ENCODE results near the gene UAP1. TPM values are rescaled to one million over a fixed set of nuclear protein-coding genes. Genes with fewer than 3 reads are reported as not detected.
A peak's percentile ranks its signal among the peaks of the same experiment; 100 is the strongest.
"Not testable (repeated sequence)": the region's sequence is repeated elsewhere in the genome, so short reads cannot be mapped to it uniquely, and the experiment has no call there.

Gene UAP1
- total RNA-seq, 2 donors from 2014 or later = 30.8 to 31.5 TPM

DNA sequence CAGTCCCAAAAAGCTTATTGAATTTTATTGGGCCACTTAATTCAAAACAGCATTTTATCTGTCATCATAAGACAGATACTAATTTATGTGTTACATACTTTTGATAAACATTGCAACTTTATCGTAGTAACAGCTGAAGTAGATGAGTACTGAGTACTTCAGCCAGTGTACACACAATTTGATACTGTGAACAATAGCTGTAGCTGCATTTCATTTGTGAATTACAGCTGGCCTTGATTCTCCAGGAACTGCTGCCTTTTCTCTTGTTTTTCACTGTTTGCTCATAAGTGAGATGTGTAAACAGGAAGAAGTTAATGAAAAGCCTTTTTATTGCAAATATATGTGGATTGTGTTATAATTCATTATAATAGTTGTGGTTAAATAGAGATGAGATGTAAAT lies 10.2 kb downstream of the UAP1 start:
- Mint-ChIP-seq H3K4me3 (no peak overlapping the region), H3K36me3 (ENCODE audit: low read depth) (peaks cover 6% of the 10 kb centered on the region), H3K27me3 (no peaks in the 10 kb centered on the region), H3K27ac (peak overlapping the region; percentile 29), H3K4me1 (peaks cover 9% of the 10 kb centered on the region)
- no peak for DNase-seq
- no peak for ATAC-seq
- H3K9me3 ChIP-seq (ENCODE audit: control insufficient read depth, low read length, poor library complexity, severe bottlenecking) = no peaks in the 10 kb centered on the region

DNA sequence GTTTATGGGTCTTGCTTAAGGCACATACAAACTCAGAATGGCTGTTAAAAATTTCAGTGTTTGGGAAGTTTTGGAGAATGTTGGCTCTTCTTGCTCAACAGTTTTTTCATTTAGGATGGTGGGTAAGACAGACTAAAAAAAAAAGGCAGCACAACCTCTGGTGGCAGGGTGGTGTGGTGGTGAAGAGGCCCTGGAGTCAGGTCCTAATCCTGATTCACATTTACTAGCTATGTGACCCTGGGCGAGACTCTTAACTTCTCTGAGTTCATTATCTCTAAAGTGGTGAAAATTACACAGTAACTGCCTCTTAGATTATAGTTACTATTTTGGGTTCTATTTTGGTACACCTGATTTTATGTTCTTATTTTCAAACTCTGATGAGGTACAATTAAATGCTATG lies 11.6 kb downstream of the UAP1 start:
- Mint-ChIP-seq H3K27ac (no peak overlapping the region), H3K27me3 (no peaks in the 10 kb centered on the region), H3K4me1 (peaks cover 5% of the 10 kb centered on the region), H3K36me3 (ENCODE audit: low read depth) (peaks cover 6% of the 10 kb centered on the region), H3K4me3 (no peak overlapping the region)
- DNase-seq (no peak), ATAC-seq (no peak)
- H3K9me3 ChIP-seq (ENCODE audit: control insufficient read depth, low read length, poor library complexity, severe bottlenecking) = no peaks in the 10 kb centered on the region

DNA sequence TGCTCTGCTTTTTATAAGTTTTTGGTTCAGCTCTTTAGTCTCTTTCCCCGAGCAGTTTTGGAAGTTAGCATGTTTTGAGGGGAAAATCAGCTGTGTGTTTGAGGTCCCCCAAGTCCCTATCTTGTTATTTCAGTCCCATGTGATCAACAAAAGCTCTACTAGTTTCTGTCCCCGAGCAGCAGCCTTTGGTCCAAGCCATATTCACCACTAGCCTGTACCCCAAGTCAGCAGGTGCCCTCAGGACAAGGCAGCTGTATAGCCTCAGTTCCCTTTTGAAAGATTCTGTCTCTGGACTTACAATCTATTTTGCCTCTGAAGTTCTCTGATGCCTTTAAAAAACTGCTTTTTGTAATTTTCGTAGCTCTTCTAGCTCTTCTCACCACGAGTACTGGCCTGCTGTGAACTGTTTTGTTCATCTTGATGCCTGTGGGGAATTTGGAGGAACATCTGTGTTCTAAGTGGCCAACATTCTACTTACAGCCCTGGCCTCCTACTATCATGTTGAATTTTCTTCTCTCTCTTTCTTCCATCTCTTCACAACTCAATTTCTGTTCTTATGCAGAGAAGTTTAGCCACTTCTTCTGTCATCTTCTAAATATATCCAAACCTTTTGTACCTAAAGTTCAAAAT lies 16.7 kb downstream of the UAP1 start:
- peaks cover 7% of the 10 kb centered on the region for H3K36me3 Mint-ChIP-seq (ENCODE audit: low read depth)
- DNase-seq = no peak
- ATAC-seq = no peak
- H3K9me3 ChIP-seq (ENCODE audit: control insufficient read depth, low read length, poor library complexity, severe bottlenecking) = no peaks in the 10 kb centered on the region
- H3K4me3 Mint-ChIP-seq = no peak overlapping the region
- H3K4me1 Mint-ChIP-seq = peaks cover 2% of the 10 kb centered on the region
- H3K27me3 Mint-ChIP-seq = no peaks in the 10 kb centered on the region
- no peak overlapping the region for H3K27ac Mint-ChIP-seq

GRCh38 chr1:162578936-162579335 lies 17.4 kb downstream of the UAP1 start:
- Mint-ChIP-seq H3K4me1 (peaks cover 2% of the 10 kb centered on the region), H3K27ac (no peak overlapping the region), H3K36me3 (ENCODE audit: low read depth) (peaks cover 7% of the 10 kb centered on the region), H3K27me3 (no peaks in the 10 kb centered on the region), H3K4me3 (no peak overlapping the region)
- ATAC-seq (no peak), DNase-seq (no peak)
- no peaks in the 10 kb centered on the region for H3K9me3 ChIP-seq (ENCODE audit: control insufficient read depth, low read length, poor library complexity, severe bottlenecking)

- Mint-ChIP-seq H3K27ac (no peak overlapping the region), H3K27me3 (no peaks in the 10 kb centered on the region), H3K36me3 (ENCODE audit: low read depth) (peaks cover 7% of the 10 kb centered on the region), H3K4me3 (no peak overlapping the region), H3K4me1 (peaks cover 2% of the 10 kb centered on the region)
- no peaks in the 10 kb centered on the region for H3K9me3 ChIP-seq (ENCODE audit: control insufficient read depth, low read length, poor library complexity, severe bottlenecking)
- no peak for DNase-seq
- no peak for ATAC-seq
Observed at GRCh38 chr1:162580308-162580707, 18.8 kb downstream of the UAP1 start.

GRCh38 chr1:162582901-162583300 lies 21.4 kb downstream of the UAP1 start:
- not testable (repeated sequence) for H3K27ac Mint-ChIP-seq; H3K36me3 Mint-ChIP-seq (ENCODE audit: low read depth); H3K4me3 Mint-ChIP-seq; DNase-seq; ATAC-seq; H3K27me3 Mint-ChIP-seq; H3K9me3 ChIP-seq (ENCODE audit: control insufficient read depth, low read length, poor library complexity, severe bottlenecking); H3K4me1 Mint-ChIP-seq

DNA sequence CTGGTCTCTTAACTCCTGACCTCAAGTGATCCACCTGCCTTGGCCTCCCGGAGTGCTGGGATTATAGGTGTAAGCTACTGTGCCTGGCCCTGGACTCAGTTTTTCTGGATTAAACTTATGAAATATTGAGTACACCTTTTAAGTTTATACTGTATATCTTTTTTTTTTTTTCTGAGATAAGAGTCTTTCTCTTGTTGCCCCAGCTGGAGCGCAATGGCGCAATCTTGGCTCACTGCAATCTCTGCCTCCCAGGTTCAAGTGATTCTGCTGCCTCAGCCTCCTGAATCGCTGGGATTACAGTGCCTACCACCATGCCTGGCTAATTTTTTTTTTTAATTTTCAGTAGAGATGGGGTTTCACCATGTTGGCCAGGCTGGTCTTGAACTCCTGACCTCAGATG lies 23.6 kb downstream of the UAP1 start:
- DNase-seq; H3K4me3 Mint-ChIP-seq; H3K27me3 Mint-ChIP-seq; ATAC-seq; H3K36me3 Mint-ChIP-seq (ENCODE audit: low read depth); H3K9me3 ChIP-seq (ENCODE audit: control insufficient read depth, low read length, poor library complexity, severe bottlenecking); H3K27ac Mint-ChIP-seq; H3K4me1 Mint-ChIP-seq: not testable (repeated sequence)

DNA sequence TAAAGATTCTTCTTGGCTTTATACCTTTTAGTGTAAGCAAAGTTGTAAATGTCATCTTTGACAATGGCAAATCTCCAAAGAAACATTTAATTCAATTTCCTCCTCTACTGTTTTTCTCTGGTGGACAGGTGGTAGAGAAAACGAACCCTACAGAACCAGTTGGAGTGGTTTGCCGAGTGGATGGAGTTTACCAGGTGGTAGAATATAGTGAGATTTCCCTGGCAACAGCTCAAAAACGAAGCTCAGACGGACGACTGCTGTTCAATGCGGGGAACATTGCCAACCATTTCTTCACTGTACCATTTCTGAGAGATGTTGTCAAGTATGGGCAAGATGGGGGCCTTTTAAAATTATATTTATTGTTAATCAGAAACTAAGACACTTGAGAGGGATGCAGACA lies 25.8 kb downstream of the UAP1 start:
- no peak overlapping the region for H3K4me3 Mint-ChIP-seq
- ATAC-seq = no peak
- no peaks in the 10 kb centered on the region for H3K9me3 ChIP-seq (ENCODE audit: control insufficient read depth, low read length, poor library complexity, severe bottlenecking)
- peaks cover under 1% of the 10 kb centered on the region for H3K36me3 Mint-ChIP-seq (ENCODE audit: low read depth)
- no peak for DNase-seq
- no peaks in the 10 kb centered on the region for H3K4me1 Mint-ChIP-seq
- H3K27me3 Mint-ChIP-seq = no peaks in the 10 kb centered on the region
- H3K27ac Mint-ChIP-seq = no peak overlapping the region

DNA sequence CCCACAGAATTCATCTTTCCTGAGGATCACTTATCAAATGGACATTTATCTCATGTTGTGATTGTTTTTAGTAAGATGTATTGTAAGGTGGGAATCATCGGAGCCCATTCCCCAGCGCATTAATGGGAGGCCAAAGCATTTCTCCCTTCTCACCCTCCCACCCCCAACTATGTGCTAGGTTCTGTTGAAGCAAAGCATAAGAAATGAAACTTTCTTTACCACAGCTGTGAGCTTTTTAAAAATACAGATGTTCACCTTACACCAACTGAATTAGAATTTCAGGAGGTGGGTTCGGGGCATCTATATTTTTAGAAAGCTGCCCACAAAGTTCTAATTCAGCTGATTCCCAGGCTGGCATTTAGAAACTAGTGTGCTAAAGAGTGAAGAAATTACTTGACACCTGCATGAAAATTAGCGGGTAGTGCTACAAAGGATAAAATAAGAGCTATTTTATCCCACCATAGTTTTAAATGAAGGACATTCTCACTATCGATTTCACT lies 26.3 kb downstream of the UAP1 start:
- H3K36me3 Mint-ChIP-seq (ENCODE audit: low read depth) = peaks cover 2% of the 10 kb centered on the region

GRCh38 chr1:162590101-162590500 lies 28.6 kb downstream of the UAP1 start:
- ATAC-seq = no peak
- Mint-ChIP-seq H3K27ac (no peak overlapping the region), H3K27me3 (no peaks in the 10 kb centered on the region), H3K36me3 (ENCODE audit: low read depth) (peaks cover 2% of the 10 kb centered on the region), H3K4me1 (no peaks in the 10 kb centered on the region), H3K4me3 (no peak overlapping the region)
- DNase-seq = no peak
- H3K9me3 ChIP-seq (ENCODE audit: control insufficient read depth, low read length, poor library complexity, severe bottlenecking) = no peaks in the 10 kb centered on the region

More for the DNA sequence above, 26.3 kb downstream of the UAP1 start:
- Mint-ChIP-seq H3K27ac (no peak overlapping the region), H3K4me3 (no peak overlapping the region), H3K4me1 (no peaks in the 10 kb centered on the region), H3K27me3 (no peaks in the 10 kb centered on the region)
- no peak for ATAC-seq
- no peaks in the 10 kb centered on the region for H3K9me3 ChIP-seq (ENCODE audit: control insufficient read depth, low read length, poor library complexity, severe bottlenecking)
- DNase-seq = no peak

GRCh38 chr1:162590686-162591085 lies 29.2 kb downstream of the UAP1 start:
- H3K36me3 Mint-ChIP-seq (ENCODE audit: low read depth) = peaks cover 2% of the 10 kb centered on the region

GRCh38 chr1:162596514-162597170 lies 35.1 kb downstream of the UAP1 start:
- H3K9me3 ChIP-seq (ENCODE audit: control insufficient read depth, low read length, poor library complexity, severe bottlenecking) = no peaks in the 10 kb centered on the region
- H3K27ac Mint-ChIP-seq = no peak overlapping the region
- DNase-seq (no peak), ATAC-seq (no peak)
- H3K36me3 Mint-ChIP-seq (ENCODE audit: low read depth) = peaks cover 5% of the 10 kb centered on the region
- no peaks in the 10 kb centered on the region for H3K27me3 Mint-ChIP-seq
- H3K4me1 Mint-ChIP-seq = no peaks in the 10 kb centered on the region
- H3K4me3 Mint-ChIP-seq = no peak overlapping the region

More at GRCh38 chr1:162590686-162591085, 29.2 kb downstream of the UAP1 start:
- Mint-ChIP-seq H3K27ac (no peak overlapping the region), H3K4me1 (no peaks in the 10 kb centered on the region), H3K4me3 (no peak overlapping the region), H3K27me3 (no peaks in the 10 kb centered on the region)
- no peak for ATAC-seq
- no peak for DNase-seq
- no peaks in the 10 kb centered on the region for H3K9me3 ChIP-seq (ENCODE audit: control insufficient read depth, low read length, poor library complexity, severe bottlenecking)

DNA sequence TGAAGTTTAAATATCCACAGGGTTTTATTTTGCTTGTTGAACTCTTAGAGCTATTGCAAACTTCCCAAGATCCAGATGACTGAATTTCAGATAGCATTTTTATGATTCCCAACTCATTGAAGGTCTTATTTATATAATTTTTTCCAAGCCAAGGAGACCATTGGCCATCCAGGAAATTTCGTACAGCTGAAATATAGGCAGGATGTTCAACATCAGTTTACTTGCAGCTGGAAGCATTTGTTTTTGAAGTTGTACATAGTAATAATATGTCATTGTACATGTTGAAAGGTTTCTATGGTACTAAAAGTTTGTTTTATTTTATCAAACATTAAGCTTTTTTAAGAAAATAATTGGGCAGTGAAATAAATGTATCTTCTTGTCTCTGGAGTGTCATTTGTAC lies 37.9 kb downstream of the UAP1 start:
- H3K4me3 Mint-ChIP-seq = no peak overlapping the region
- DNase-seq = no peak
- H3K36me3 Mint-ChIP-seq (ENCODE audit: low read depth) = peaks cover 2% of the 10 kb centered on the region
- no peaks in the 10 kb centered on the region for H3K9me3 ChIP-seq (ENCODE audit: control insufficient read depth, low read length, poor library complexity, severe bottlenecking)
- H3K4me1 Mint-ChIP-seq = no peaks in the 10 kb centered on the region
- no peak for ATAC-seq
- H3K27me3 Mint-ChIP-seq = no peaks in the 10 kb centered on the region
- no peak overlapping the region for H3K27ac Mint-ChIP-seq

- not testable (repeated sequence) for H3K9me3 ChIP-seq (ENCODE audit: control insufficient read depth, low read length, poor library complexity, severe bottlenecking); DNase-seq; H3K36me3 Mint-ChIP-seq (ENCODE audit: low read depth); H3K4me1 Mint-ChIP-seq; H3K27ac Mint-ChIP-seq; ATAC-seq; H3K27me3 Mint-ChIP-seq; H3K4me3 Mint-ChIP-seq
Observed at GRCh38 chr1:162603117-162603516, 41.6 kb downstream of the UAP1 start.
